ENCODE results near the gene NMNAT1.
"Not testable (repeated sequence)": the region's sequence is repeated elsewhere in the genome, so short reads cannot be mapped to it uniquely, and the experiment has no call there.

The NMNAT1 gene

GRCh38 chr1:10020678-10021077, 77.4 kb downstream of the NMNAT1 start:
- not testable (repeated sequence) for DNase-seq

- DNase-seq, result not testable (repeated sequence)
Measured at GRCh38 chr1:10021992-10022391, 78.7 kb downstream of the NMNAT1 start.

- no peak for DNase-seq
Measured at GRCh38 chr1:10022656-10023055, 79.4 kb downstream of the NMNAT1 start.

GRCh38 chr1:10025354-10025753, 82.1 kb downstream of the NMNAT1 start:
- DNase-seq, result no peak

- DNase-seq, result no peak
Measured at GRCh38 chr1:10027027-10027426, 83.8 kb downstream of the NMNAT1 start.

GRCh38 chr1:10028956-10029500, 85.8 kb downstream of the NMNAT1 start:
- DNase-seq, result peak in 1 of 2 donors; percentile 14

- no peak for DNase-seq
Measured at GRCh38 chr1:10031461-10031860, 88.2 kb downstream of the NMNAT1 start.

- peak; percentile 98 to 99 for DNase-seq
Measured at GRCh38 chr1:10032590-10033358, 89.5 kb downstream of the NMNAT1 start, which contains the start of gene UBE4B. UBE4B (plus strand) TSS chr1:10032958; CDS start chr1:10033671, 713 bp downstream.

GRCh38 chr1:10033359-10033845, 90.1 kb downstream of the NMNAT1 start:
- no peak for DNase-seq
